Brain microvascular endothelial cell (primary cell): ENCODE results near the gene FHDC1.

ENCODE experiments used
- DNase-seq: peaks from one replicate; pipeline ENCODE4 v3.0.0-alpha.2; 2020
- H3K27ac ChIP-seq: fragments of 250-450 bp; sonication (Bioruptor Pico); 2 replicates; pipeline ENCODE4 v1.5.1; 2020; ENCODE audit warnings: mild to moderate bottlenecking, moderate library complexity
- H3K27me3 ChIP-seq: fragments of 250-450 bp; sonication (Bioruptor Pico); replicated peaks from 2 replicates; pipeline ENCODE4 v1.5.1; 2020; ENCODE audit warnings: mild to moderate bottlenecking
- H3K36me3 ChIP-seq: fragments of 250-450 bp; sonication (Bioruptor Pico); replicated peaks from 2 replicates; pipeline ENCODE4 v1.5.1; 2020; ENCODE audit warnings: mild to moderate bottlenecking
- H3K4me3 ChIP-seq: 2 replicates; pipeline ENCODE4 v1.5.1; 2011; ENCODE audit warnings: low read depth, mild to moderate bottlenecking, control low read depth, low read length, moderate library complexity
- CTCF ChIP-seq: IDR thresholded peaks from 2 replicates; pipeline ENCODE4 v1.5.1; 2011; ENCODE audit warnings: low read depth, mild to moderate bottlenecking, moderate library complexity, low read length, control low read depth, inconsistent platforms; ENCODE audit errors: missing control alignments
- in situ Hi-C: cut with HindIII; loops from 2 replicates; pipeline ENCODE4 v1.10.0; 2017; ENCODE audit warnings: low sequenced_read_pairs, low pct_ligation_motif_present

The FHDC1 gene

GRCh38 chr4:152898606-152899005, 37.5 kb upstream of the FHDC1 start:
- in situ Hi-C loops = no loop called here
- H3K4me3 ChIP-seq = no peak overlapping the region
- no peak for TF ChIP-seq CTCF
- no peak for DNase-seq
- no peaks in the 10 kb centered on the region for H3K36me3 ChIP-seq
- H3K27ac ChIP-seq = no peak overlapping the region
- no peaks in the 10 kb centered on the region for H3K27me3 ChIP-seq

- in situ Hi-C loops = no loop called here
- DNase-seq = no peak
Measured at GRCh38 chr4:152900395-152900794, 35.7 kb upstream of the FHDC1 start.

GRCh38 chr4:152901205-152901604, 34.9 kb upstream of the FHDC1 start:
- in situ Hi-C loops = no loop called here
- TF ChIP-seq CTCF = no peak
- no peaks in the 10 kb centered on the region for H3K27me3 ChIP-seq
- H3K4me3 ChIP-seq = no peak overlapping the region
- H3K27ac ChIP-seq = no peak overlapping the region
- no peaks in the 10 kb centered on the region for H3K36me3 ChIP-seq
- DNase-seq = no peak

More at GRCh38 chr4:152900395-152900794, 35.7 kb upstream of the FHDC1 start:
- no peak for TF ChIP-seq CTCF
- no peak overlapping the region for H3K4me3 ChIP-seq
- H3K27ac ChIP-seq = no peak overlapping the region
- H3K36me3 ChIP-seq = no peaks in the 10 kb centered on the region
- no peaks in the 10 kb centered on the region for H3K27me3 ChIP-seq

- H3K36me3 ChIP-seq = no peaks in the 10 kb centered on the region
- in situ Hi-C loops = no loop called here
- H3K27ac ChIP-seq = no peak overlapping the region
- no peaks in the 10 kb centered on the region for H3K27me3 ChIP-seq
- no peak for TF ChIP-seq CTCF
- H3K4me3 ChIP-seq = no peak overlapping the region
- no peak for DNase-seq
Measured at GRCh38 chr4:152903658-152904057, 32.5 kb upstream of the FHDC1 start.

- in situ Hi-C loops = no loop called here
- no peak for TF ChIP-seq CTCF
- H3K27ac ChIP-seq = no peak overlapping the region
- no peak for DNase-seq
- no peak overlapping the region for H3K4me3 ChIP-seq
- no peaks in the 10 kb centered on the region for H3K27me3 ChIP-seq
- no peaks in the 10 kb centered on the region for H3K36me3 ChIP-seq
Measured at GRCh38 chr4:152909901-152910300, 26.2 kb upstream of the FHDC1 start.

GRCh38 chr4:152910521-152910920, 25.6 kb upstream of the FHDC1 start:
- Histone ChIP-seq H3K4me3 (no peak overlapping the region), H3K27me3 (no peaks in the 10 kb centered on the region), H3K36me3 (no peaks in the 10 kb centered on the region), H3K27ac (no peak overlapping the region)
- no peak for DNase-seq
- in situ Hi-C loops = no loop called here
- peak; percentile 27 for TF ChIP-seq CTCF
